ENCODE measurements around the gene UCKL1. TPM values are rescaled to one million over a fixed set of nuclear protein-coding genes. Genes with fewer than 3 reads are reported as not detected.

The UCKL1 gene
- total RNA-seq, 3 donors from 2014 or later (not counting 1 experiment from before 2014, with no cell fraction given): 49.9 to 58.1 (median 49.9) TPM

GRCh38 chr20:63951398-63952209, 4.6 kb downstream of the UCKL1 start:
- no peak overlapping the region for H3K27ac Mint-ChIP-seq

GRCh38 chr20:63950701-63951397, 5.4 kb downstream of the UCKL1 start:
- Histone ChIP-seq H3K27ac (ENCODE audit: low read length) (no peak overlapping the region), H3K9me3 (ENCODE audit: control insufficient read depth, insufficient read depth, low read length) (no peaks in the 10 kb centered on the region), H3K4me1 (ENCODE audit: control insufficient read depth, insufficient read depth, low read length) (peaks cover 56% of the 10 kb centered on the region), H3K36me3 (ENCODE audit: control insufficient read depth, insufficient read depth, low read length) (peaks cover 3% of the 10 kb centered on the region), H3K4me3 (ENCODE audit: low read length) (no peak overlapping the region), H3K27me3 (ENCODE audit: control insufficient read depth, insufficient read depth, low read length) (no peaks in the 10 kb centered on the region)
- Mint-ChIP-seq H3K9me3 (no peaks in the 10 kb centered on the region), H3K36me3 (no peaks in the 10 kb centered on the region), H3K4me1 (peaks cover 32 to 45% of the 10 kb centered on the region in 2 donors), H3K4me3 (no peak overlapping the region), H3K27ac (no peak overlapping the region), H3K27me3 (ENCODE audit: low read depth in 2 of 2) (no peaks in the 10 kb centered on the region)
- intact Hi-C loops (cut with micrococcal nuclease): no loop called here
- ATAC-seq: no peak
- WGBS (ENCODE audit: insufficient coverage): 91% methylated on average over 20 of the region's 20 CpGs
- no peak for DNase-seq
- no peak for TF ChIP-seq CTCF (IDR thresholded peaks at IDR 0.05)

More at GRCh38 chr20:63951398-63952209, 4.6 kb downstream of the UCKL1 start:
- TF ChIP-seq CTCF (IDR thresholded peaks at IDR 0.05): no peak
- Histone ChIP-seq H3K4me3 (ENCODE audit: low read length) (no peak overlapping the region), H3K36me3 (ENCODE audit: control insufficient read depth, insufficient read depth, low read length) (no peaks in the 10 kb centered on the region), H3K4me1 (ENCODE audit: control insufficient read depth, insufficient read depth, low read length) (peaks cover 57% of the 10 kb centered on the region), H3K9me3 (ENCODE audit: control insufficient read depth, insufficient read depth, low read length) (no peaks in the 10 kb centered on the region), H3K27me3 (ENCODE audit: control insufficient read depth, insufficient read depth, low read length) (no peaks in the 10 kb centered on the region), H3K27ac (ENCODE audit: low read length) (no peak overlapping the region)
- no peak for DNase-seq
- Mint-ChIP-seq H3K27me3 (ENCODE audit: low read depth in 2 of 2) (no peaks in the 10 kb centered on the region), H3K9me3 (no peaks in the 10 kb centered on the region), H3K4me1 (peaks cover 32 to 45% of the 10 kb centered on the region in 2 donors), H3K4me3 (no peak overlapping the region), H3K36me3 (no peaks in the 10 kb centered on the region)
- ATAC-seq: no peak
- intact Hi-C loops (cut with micrococcal nuclease): no loop called here
- 82% methylated on average over 17 of the region's 17 CpGs for WGBS (ENCODE audit: insufficient coverage)

GRCh38 chr20:63947638-63948456, 8.4 kb downstream of the UCKL1 start:
- H3K9me3 ChIP-seq (ENCODE audit: control insufficient read depth, insufficient read depth, low read length): no peaks in the 10 kb centered on the region
- Mint-ChIP-seq H3K9me3 (no peaks in the 10 kb centered on the region), H3K4me3 (peak overlapping the region; percentile 90), H3K36me3 (no peaks in the 10 kb centered on the region), H3K4me1 (peaks cover 25 to 33% of the 10 kb centered on the region in 2 donors), H3K27ac (peak overlapping the region; percentile 94 to 96), H3K27me3 (ENCODE audit: low read depth in 2 of 2) (no peaks in the 10 kb centered on the region)
- 19% methylated on average over 27 of the region's 27 CpGs for WGBS (ENCODE audit: insufficient coverage)
- TF ChIP-seq CTCF (IDR thresholded peaks at IDR 0.05): no peak
- no peak overlapping the region for H3K27ac ChIP-seq (ENCODE audit: low read length)
- intact Hi-C loops (cut with micrococcal nuclease): no loop called here
- peak in 1 of 2 donors; percentile 66 for DNase-seq
- H3K36me3 ChIP-seq (ENCODE audit: control insufficient read depth, insufficient read depth, low read length): peaks cover 30% of the 10 kb centered on the region
- peak overlapping the region; percentile 15 for H3K4me3 ChIP-seq (ENCODE audit: low read length)
- peak in 1 of 3 donors; percentile 3 for ATAC-seq
- H3K4me1 ChIP-seq (ENCODE audit: control insufficient read depth, insufficient read depth, low read length): peaks cover 43% of the 10 kb centered on the region
- H3K27me3 ChIP-seq (ENCODE audit: control insufficient read depth, insufficient read depth, low read length): no peaks in the 10 kb centered on the region
